ENCODE data around the gene UBE2K.

- TF ChIP-seq CTCF (IDR thresholded peaks at IDR 0.05) (no peak), EP300 (IDR thresholded peaks at IDR 0.05) (no peak), POLR2A (IDR thresholded peaks at IDR 0.05) (no peak)
Measured at GRCh38 chr4:39714166-39714565, 16.2 kb downstream of the UBE2K start.
